ENCODE measurements around the gene LRRC28. TPM values are rescaled to one million over a fixed set of nuclear protein-coding genes. Genes with fewer than 3 reads are reported as not detected.
A peak's percentile ranks its signal among the peaks of the same experiment; 100 is the strongest.

LRRC28 gene
- total RNA-seq, 2 donors from 2014 or later, result 27.2 to 28.4 TPM

DNA sequence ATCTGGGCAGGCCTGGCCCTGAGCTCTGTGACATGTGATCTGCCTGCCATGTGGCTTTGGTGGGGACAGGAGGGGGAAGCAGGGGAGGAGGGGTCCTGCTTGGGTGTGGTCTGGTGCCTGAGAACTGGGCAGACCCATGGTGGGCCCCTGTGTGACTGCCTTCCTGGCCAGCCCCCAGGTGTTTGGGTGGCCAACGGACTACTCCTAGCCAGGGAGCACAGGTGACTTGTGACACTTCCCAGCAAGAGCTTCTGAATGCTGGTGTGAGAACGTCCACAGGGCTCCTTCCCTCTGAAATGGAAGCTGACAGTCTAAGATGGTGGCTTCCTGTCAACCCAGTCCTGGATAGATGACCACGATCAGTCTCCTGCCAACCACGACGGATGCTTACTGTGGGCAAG lies 178.4 kb downstream of the LRRC28 start:
- no peak for DNase-seq
- no peak overlapping the region for H3K27ac ChIP-seq
- H3K4me3 ChIP-seq, result no peak overlapping the region
- no peaks in the 10 kb centered on the region for H3K36me3 ChIP-seq
- H3K9ac ChIP-seq (ENCODE audit: low read depth in 2 of 2, low read length in 2 of 2), result no peak overlapping the region
- H3K9me3 ChIP-seq, result no peaks in the 10 kb centered on the region
- H3K4me1 ChIP-seq, result peaks cover 18% of the 10 kb centered on the region
- no peaks in the 10 kb centered on the region for H3K27me3 ChIP-seq
- intact Hi-C loops (cut with DNase I), result no loop called here
- TF ChIP-seq, protein P1, sequence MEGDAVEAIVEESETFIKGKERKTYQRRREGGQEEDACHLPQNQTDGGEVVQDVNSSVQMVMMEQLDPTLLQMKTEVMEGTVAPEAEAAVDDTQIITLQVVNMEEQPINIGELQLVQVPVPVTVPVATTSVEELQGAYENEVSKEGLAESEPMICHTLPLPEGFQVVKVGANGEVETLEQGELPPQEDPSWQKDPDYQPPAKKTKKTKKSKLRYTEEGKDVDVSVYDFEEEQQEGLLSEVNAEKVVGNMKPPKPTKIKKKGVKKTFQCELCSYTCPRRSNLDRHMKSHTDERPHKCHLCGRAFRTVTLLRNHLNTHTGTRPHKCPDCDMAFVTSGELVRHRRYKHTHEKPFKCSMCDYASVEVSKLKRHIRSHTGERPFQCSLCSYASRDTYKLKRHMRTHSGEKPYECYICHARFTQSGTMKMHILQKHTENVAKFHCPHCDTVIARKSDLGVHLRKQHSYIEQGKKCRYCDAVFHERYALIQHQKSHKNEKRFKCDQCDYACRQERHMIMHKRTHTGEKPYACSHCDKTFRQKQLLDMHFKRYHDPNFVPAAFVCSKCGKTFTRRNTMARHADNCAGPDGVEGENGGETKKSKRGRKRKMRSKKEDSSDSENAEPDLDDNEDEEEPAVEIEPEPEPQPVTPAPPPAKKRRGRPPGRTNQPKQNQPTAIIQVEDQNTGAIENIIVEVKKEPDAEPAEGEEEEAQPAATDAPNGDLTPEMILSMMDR (IDR thresholded peaks at IDR 0.05), result no peak

DNA sequence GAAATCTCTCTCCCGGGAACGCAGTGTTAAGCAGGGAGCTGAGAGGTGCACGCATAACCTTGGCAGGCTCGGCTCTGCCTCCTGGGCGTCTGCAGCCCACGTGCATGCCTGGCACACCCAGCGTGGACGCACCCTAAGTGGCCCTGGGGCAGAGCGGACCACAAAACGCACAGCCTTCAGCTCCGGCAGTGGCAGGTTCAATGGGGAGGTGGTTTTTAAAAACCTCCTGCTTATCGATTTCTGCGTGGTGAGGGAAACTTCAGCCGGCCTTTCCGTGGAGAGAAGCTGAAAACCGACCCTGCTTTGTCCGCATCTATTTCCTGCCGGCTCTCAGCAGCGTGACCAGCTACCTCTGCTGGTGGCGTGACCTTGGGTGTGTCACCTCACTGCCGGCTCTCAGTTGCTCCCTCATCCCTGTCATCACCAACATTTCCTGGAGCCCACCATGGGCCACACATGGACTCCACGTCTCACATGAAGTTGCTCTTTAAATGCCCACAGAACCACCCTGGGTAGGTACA lies 179.7 kb downstream of the LRRC28 start:
- TF ChIP-seq, protein P1 (IDR thresholded peaks at IDR 0.05), result no peak
- intact Hi-C loops (cut with DNase I), result no loop called here

DNA sequence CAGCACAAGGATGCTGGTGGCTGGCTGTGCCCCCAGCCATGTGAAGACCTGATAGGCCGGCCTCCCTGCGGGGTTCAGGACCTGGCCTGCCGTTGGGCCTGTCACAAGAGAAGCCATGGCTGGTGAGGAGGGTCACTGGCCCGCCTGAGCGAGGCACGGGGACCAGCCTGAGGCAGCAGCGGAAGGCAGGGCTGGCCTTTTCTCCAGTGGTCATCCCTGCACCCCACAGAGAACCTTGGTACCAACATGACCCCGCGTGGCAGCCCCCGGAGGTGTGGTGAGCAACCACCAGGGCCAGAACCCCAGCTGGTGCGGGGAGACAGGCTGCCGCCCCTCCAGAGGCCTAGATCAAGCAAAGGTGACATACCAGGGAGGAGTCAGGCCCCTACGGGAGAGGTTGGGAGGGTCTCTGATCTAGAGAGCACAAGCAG lies 180.4 kb downstream of the LRRC28 start:
- no peak for DNase-seq
- no peaks in the 10 kb centered on the region for H3K36me3 ChIP-seq
- no peak overlapping the region for H3K4me3 ChIP-seq
- H3K9me3 ChIP-seq, result no peaks in the 10 kb centered on the region
- TF ChIP-seq, protein P1 (IDR thresholded peaks at IDR 0.05), result no peak
- H3K27ac ChIP-seq, result no peak overlapping the region
- H3K9ac ChIP-seq (ENCODE audit: low read depth in 2 of 2, low read length in 2 of 2), result no peak overlapping the region
- peaks cover 14% of the 10 kb centered on the region for H3K4me1 ChIP-seq
- H3K27me3 ChIP-seq, result no peaks in the 10 kb centered on the region
- intact Hi-C loops (cut with DNase I), result no loop called here

More for the DNA sequence above, 179.7 kb downstream of the LRRC28 start:
- H3K9me3 ChIP-seq, result no peaks in the 10 kb centered on the region
- H3K36me3 ChIP-seq, result no peaks in the 10 kb centered on the region
- H3K9ac ChIP-seq (ENCODE audit: low read depth in 2 of 2, low read length in 2 of 2), result no peak overlapping the region
- H3K4me1 ChIP-seq, result peaks cover 18% of the 10 kb centered on the region
- H3K4me3 ChIP-seq, result no peak overlapping the region
- no peaks in the 10 kb centered on the region for H3K27me3 ChIP-seq
- no peak overlapping the region for H3K27ac ChIP-seq
- DNase-seq, result no peak

DNA sequence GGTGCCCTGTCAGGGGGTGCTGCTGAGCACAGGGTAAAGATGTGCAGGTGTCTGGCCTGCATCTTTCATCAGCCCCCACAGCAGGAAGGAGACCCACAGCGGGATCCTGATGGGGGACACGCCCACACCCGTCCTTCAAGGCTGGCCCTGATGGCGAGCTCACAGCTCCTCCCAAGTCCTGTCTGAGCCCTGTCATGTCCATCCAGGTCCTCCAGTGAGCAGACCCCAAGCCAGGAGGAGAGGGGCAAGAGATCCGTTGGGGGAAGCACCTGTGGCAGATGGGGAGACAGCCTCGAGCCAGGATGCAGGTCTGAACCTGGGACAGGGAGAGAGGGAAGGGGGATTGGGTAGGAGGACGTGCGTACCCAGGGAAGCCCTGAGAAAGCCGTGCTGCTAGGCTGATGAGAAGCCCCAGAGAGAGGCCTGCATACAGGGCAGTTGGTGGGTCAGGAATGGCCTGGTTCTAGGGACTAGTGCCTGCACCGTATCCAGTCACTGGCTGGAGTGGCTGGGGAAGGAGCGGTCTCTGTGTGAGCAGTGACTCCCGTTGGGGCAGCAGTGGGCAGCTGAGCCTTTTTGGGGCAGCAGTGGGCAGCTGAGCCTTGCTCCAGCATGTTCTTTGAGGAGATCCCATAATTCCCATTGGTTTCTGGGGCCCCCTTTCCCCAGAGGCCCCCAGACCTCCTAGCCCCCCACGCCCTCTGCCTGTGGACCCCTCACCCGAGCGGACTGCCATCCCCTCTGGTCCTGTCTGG lies 181.2 kb downstream of the LRRC28 start:
- Histone ChIP-seq H3K27ac (no peak overlapping the region), H3K4me1 (peaks cover 12% of the 10 kb centered on the region), H3K36me3 (no peaks in the 10 kb centered on the region), H3K9me3 (no peaks in the 10 kb centered on the region), H3K27me3 (no peaks in the 10 kb centered on the region), H3K9ac (ENCODE audit: low read depth in 2 of 2, low read length in 2 of 2) (peak overlapping the region; percentile 26 to 59), H3K4me3 (no peak overlapping the region)
- DNase-seq, result no peak
- TF ChIP-seq, protein P1 (IDR thresholded peaks at IDR 0.05), result no peak
- intact Hi-C loops (cut with DNase I), result no loop called here

DNA sequence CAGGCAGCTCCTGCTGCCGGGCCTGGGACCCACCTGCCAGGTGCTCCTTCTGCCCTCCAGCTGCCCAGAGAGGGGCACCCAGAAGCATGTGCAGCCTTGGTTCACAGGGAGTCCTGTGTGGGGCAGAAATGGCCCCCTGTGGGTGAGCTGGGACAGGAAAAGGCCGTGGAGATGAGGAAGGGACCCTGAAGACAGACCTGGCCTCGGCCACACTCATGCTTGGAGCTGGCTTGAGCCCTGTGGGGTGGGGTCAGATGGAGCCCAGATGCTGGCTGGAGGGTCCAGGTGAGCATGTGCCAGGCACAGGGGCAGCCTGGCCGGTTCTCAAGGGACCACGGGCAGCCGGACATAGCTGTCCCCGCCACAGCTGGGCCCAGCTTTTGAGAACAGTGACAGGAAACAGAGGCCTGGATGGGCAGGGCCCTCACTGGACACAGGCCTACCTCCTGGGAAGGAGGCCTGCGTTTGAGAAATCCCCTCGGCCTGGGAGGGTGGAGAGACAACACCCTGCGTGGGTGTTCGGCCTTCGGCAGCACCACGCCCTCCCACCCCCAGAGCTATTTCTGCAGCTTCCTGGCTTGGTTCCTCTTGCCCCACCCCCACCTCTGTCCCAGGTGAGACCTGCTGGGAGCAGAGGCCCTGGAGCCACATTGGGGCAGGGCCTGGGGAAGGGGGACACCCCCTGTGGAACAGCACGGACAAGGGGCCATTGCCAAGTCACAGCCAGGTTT lies 181.9 kb downstream of the LRRC28 start:
- H3K27ac ChIP-seq, result peak overlapping the region; percentile 20
- intact Hi-C loops (cut with DNase I), result no loop called here
- no peaks in the 10 kb centered on the region for H3K36me3 ChIP-seq
- H3K27me3 ChIP-seq, result no peaks in the 10 kb centered on the region
- H3K9me3 ChIP-seq, result no peaks in the 10 kb centered on the region
- TF ChIP-seq, protein P1 (IDR thresholded peaks at IDR 0.05), result no peak
- no peak overlapping the region for H3K4me3 ChIP-seq
- H3K9ac ChIP-seq (ENCODE audit: low read depth in 2 of 2, low read length in 2 of 2), result peak overlapping the region; percentile 26 to 59
- peak; percentile 72 for DNase-seq
- peaks cover 12% of the 10 kb centered on the region for H3K4me1 ChIP-seq

All from colonic mucosa (tissue), 4 donors.